ENCODE data around the gene MCRIP2. TPM values are rescaled to one million over a fixed set of nuclear protein-coding genes. Genes with fewer than 3 reads are reported as not detected.

The MCRIP2 gene
- total and polyA plus RNA-seq, 7 donors = 52.1 to 132 (median 63.4) TPM

DNA sequence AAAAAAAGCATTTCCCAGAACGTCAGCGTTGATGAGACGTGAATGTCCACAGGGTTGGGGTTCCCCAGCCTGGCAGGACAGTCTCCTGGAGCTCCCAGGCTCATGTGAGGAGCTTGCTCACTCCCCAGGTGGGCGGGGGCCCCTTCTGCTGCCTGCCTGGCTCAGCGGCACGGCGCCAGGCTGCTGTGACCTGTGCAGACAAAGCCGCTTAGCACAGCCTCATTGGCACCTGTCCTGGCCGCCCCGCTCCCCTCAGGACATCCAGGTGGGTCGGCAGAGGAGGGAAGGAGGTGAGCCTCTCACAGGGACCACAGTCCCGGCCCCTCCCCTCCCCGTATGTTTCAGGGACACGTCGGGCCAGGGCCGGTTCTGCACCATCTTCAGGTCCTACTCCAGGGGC is 23.8 kb upstream of the MCRIP2 start:
- Histone ChIP-seq H3K27me3 (no peaks in the 10 kb centered on the region), H3K27ac (no peak overlapping the region), H3K36me3 (peaks cover 0 to 4% (median 0%) of the 10 kb centered on the region in 4 donors), H3K9me3 (no peaks in the 10 kb centered on the region), H3K4me3 (no peak overlapping the region), H3K4me1 (peaks cover 0 to 15% (median 10%) of the 10 kb centered on the region in 4 donors)
- TF ChIP-seq POLR2A (IDR thresholded peaks at IDR 0.05) (no peak), POLR2AphosphoS5 (IDR thresholded peaks at IDR 0.05) (no peak), EP300 (IDR thresholded peaks at IDR 0.05) (no peak)
- TF ChIP-seq, protein P1, sequence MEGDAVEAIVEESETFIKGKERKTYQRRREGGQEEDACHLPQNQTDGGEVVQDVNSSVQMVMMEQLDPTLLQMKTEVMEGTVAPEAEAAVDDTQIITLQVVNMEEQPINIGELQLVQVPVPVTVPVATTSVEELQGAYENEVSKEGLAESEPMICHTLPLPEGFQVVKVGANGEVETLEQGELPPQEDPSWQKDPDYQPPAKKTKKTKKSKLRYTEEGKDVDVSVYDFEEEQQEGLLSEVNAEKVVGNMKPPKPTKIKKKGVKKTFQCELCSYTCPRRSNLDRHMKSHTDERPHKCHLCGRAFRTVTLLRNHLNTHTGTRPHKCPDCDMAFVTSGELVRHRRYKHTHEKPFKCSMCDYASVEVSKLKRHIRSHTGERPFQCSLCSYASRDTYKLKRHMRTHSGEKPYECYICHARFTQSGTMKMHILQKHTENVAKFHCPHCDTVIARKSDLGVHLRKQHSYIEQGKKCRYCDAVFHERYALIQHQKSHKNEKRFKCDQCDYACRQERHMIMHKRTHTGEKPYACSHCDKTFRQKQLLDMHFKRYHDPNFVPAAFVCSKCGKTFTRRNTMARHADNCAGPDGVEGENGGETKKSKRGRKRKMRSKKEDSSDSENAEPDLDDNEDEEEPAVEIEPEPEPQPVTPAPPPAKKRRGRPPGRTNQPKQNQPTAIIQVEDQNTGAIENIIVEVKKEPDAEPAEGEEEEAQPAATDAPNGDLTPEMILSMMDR (IDR thresholded peaks at IDR 0.05) = no peak
- WGBS, 2 donors = 93% methylated on average over 16 of the region's 16 CpGs
- intact Hi-C loops (cut with DNase I) = no loop called here
- peak; percentile 57 for DNase-seq

DNA sequence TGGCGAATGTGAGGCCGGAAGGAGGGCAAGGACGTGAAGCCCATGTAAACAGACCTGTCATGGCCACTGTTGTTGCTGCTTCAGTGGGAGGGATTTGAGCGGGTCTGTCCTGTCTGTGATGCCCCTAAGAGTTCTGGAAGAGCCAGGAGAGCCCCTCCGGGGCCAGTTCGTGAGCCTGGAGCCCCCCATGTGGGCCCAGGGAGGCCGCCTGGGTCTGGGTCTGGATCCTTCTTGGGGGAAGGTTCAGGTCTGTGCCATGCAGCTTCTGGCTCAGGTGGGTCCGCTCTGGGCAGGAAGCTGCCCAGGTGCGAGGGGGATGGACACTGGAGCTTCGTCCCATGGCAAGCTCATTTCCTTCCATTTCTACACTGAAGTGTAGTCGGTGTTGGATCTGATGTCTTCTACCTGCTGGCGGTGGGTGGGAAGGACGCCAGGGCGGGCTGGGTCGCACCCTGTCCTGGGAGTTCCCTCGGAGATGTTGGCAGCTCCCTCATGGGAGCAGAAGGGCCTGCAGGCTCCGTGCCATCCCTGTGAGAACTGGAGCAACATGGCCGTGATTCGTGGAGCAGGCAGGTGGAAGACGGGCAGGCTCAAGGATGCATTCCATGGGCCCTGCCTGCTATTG is 22.0 kb upstream of the MCRIP2 start:
- WGBS, 2 donors = 91 to 94% methylated on average over 20 of the region's 20 CpGs
- peak; percentile 58 for DNase-seq
- H3K9me3 ChIP-seq = no peaks in the 10 kb centered on the region
- TF ChIP-seq, protein P1 (IDR thresholded peaks at IDR 0.05) = no peak
- no peak for TF ChIP-seq POLR2A (IDR thresholded peaks at IDR 0.05)
- TF ChIP-seq EP300 (IDR thresholded peaks at IDR 0.05) = no peak
- TF ChIP-seq POLR2AphosphoS5 (IDR thresholded peaks at IDR 0.05) = no peak
- no peaks in the 10 kb centered on the region for H3K27me3 ChIP-seq
- H3K36me3 ChIP-seq = peaks cover 0 to 4% (median 0%) of the 10 kb centered on the region in 4 donors
- intact Hi-C loops (cut with DNase I) = no loop called here
- no peak overlapping the region for H3K27ac ChIP-seq
- peaks cover 0 to 15% (median 10%) of the 10 kb centered on the region in 4 donors for H3K4me1 ChIP-seq
- H3K4me3 ChIP-seq = no peak overlapping the region

DNA sequence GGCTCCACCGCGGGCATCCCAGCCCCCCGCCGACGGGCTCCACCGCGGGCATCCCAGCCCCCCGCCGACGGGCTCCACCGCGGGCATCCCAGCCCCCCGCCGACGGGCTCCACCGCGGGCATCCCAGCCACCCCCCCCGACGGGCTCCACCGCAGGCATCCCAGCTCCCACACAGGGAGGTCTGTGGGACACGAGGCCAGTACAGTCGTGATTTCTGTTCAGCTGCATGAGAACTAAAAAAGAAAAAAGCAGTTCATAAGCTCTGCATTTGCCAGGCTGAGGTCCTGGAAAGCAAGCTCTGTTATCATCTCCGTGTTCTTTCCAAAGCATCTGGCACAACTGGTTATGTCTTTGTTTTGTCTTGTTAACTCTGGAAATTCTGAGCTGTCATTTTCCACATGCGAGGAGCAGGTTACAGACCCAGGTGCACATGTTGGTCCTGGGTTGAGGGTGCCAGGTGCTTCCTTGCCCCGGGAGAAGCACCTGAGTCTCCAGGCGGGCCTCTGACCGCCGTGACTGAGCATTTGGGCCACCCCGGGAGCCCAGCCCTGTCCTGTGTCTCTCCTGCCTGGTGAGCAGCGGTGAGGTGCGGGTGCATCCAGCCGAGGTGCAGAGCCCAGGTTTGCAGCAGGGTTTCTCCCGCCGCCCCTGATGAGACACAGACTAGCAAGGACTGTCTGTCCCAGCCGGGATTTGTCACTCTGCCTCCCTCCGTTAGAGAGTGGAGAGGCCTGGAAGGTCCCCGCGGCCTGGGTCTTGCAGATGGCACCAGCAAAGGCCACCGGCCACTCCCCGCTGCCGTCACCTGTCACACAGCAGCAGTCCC is 20.7 kb upstream of the MCRIP2 start:
- Histone ChIP-seq H3K4me3 (no peak overlapping the region), H3K27ac (peak overlapping the region in 1 of 4 donors; percentile 73), H3K4me1 (peaks cover 0 to 15% (median 10%) of the 10 kb centered on the region in 4 donors), H3K36me3 (peaks cover 0 to 5% (median 3%) of the 10 kb centered on the region in 4 donors), H3K9me3 (no peaks in the 10 kb centered on the region), H3K27me3 (no peaks in the 10 kb centered on the region)
- TF ChIP-seq EP300 (IDR thresholded peaks at IDR 0.05) (no peak), POLR2AphosphoS5 (IDR thresholded peaks at IDR 0.05) (no peak), POLR2A (IDR thresholded peaks at IDR 0.05) (no peak)
- TF ChIP-seq, protein P1 (IDR thresholded peaks at IDR 0.05) = no peak
- DNase-seq = no peak
- intact Hi-C loops (cut with DNase I) = no loop called here
- WGBS, 2 donors = 88 to 93% methylated on average over 41 of the region's 41 CpGs

DNA sequence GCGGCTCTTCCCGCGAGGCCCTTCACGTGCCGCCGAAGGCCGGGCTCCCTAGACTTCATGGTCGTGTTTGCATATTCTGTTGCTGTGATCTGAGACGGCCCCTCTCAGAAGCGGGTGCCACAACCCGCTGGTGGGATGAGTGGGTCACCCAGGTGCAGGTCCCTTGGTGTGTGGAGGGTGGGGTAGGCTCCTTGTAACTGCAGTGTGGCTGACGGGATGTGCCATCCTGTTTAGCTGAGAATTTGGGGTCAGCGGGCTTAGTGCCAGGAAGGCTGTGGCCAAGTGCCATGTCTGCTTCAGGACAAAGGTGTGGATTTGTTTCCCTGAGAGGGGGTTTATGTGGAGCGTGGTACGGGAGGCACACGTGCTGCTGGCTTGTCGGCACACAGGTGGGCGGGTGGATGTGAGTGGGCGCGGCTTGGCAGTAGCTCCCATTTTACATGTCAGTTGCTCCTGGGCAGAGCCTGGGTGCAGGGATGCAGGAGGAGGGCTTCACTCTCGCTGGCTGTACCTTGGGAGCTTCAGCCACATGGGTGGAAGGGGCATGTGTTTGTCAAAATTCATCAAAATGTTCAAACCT is 20.0 kb upstream of the MCRIP2 start:
- 74 to 84% methylated on average over 21 of the region's 21 CpGs for WGBS, 2 donors
- intact Hi-C loops (cut with DNase I) = no loop called here
- TF ChIP-seq EP300 (IDR thresholded peaks at IDR 0.05) = no peak
- TF ChIP-seq, protein P1 (IDR thresholded peaks at IDR 0.05) = no peak
- no peak for TF ChIP-seq POLR2AphosphoS5 (IDR thresholded peaks at IDR 0.05)

More for the DNA sequence above, 20.0 kb upstream of the MCRIP2 start:
- Histone ChIP-seq H3K27ac (peak overlapping the region; percentile 42 to 73 (median 70)), H3K36me3 (peaks cover 0 to 8% (median 6%) of the 10 kb centered on the region in 4 donors), H3K9me3 (no peaks in the 10 kb centered on the region), H3K4me1 (peaks cover 0 to 20% (median 14%) of the 10 kb centered on the region in 4 donors), H3K4me3 (peak overlapping the region in 2 of 4 donors; percentile 11 to 16), H3K27me3 (no peaks in the 10 kb centered on the region)
- peak; percentile 64 for DNase-seq

Measured in sigmoid colon (tissue), 7 donors.